ENCODE results near the gene BUD31. TPM values are rescaled to one million over a fixed set of nuclear protein-coding genes. Genes with fewer than 3 reads are reported as not detected.

BUD31 gene
- total RNA-seq, 2 experiments from 2014 or later = 100 to 118 TPM

- intact Hi-C loops (cut with micrococcal nuclease; ENCODE audit: unreplicated experiment) = no loop called here
Observed at GRCh38 chr7:99389772-99390171, 19.0 kb upstream of the BUD31 start.

GRCh38 chr7:99390941-99391602 lies 17.7 kb upstream of the BUD31 start:
- Histone ChIP-seq H3K9me2 (ENCODE audit: insufficient read depth, low read length) (no peaks in the 10 kb centered on the region), H3K79me2 (ENCODE audit: insufficient read depth, low read depth, low read length) (no peaks in the 10 kb centered on the region), H3K36me3 (ENCODE audit: insufficient read depth, low read length) (peaks cover 94% of the 10 kb centered on the region), H2AFZ (ENCODE audit: low read length) (no peak overlapping the region), H3K4me1 (ENCODE audit: insufficient read depth, low read length, poor library complexity, severe bottlenecking) (peaks cover 15% of the 10 kb centered on the region), H4K20me1 (ENCODE audit: insufficient read depth, low read length) (peaks cover 6% of the 10 kb centered on the region; the same call in 1 of the 2 replicates), H3K4me2 (ENCODE audit: low read length) (no peak overlapping the region), H3K27ac (ENCODE audit: low read depth, low read length, poor library complexity, severe bottlenecking) (no peak overlapping the region), H3K4me3 (ENCODE audit: low read depth, low read length, poor library complexity, severe bottlenecking) (no peak overlapping the region), H3K9me3 (ENCODE audit: low read length) (no peaks in the 10 kb centered on the region)
- no peak for DNase-seq (ENCODE audit: low spot score)
- BruUV-seq (replicated peaks) = no TSS peak
- ChIA-PET POLR2A (interaction anchor here (0.5 to 0.7 kb wide), 4 partner anchors 12 to 1475 kb away, joined by 3 to 4 read pairs (median 4); no protein-coding TSS in a partner anchor), CTCF (ENCODE audit: unreplicated experiment) (no interaction called here)
- intact Hi-C loops (cut with micrococcal nuclease; ENCODE audit: unreplicated experiment) = no loop called here
- no peak for TF ChIP-seq CTCF (conservative IDR thresholded peaks at IDR 0.05; ENCODE audit: low read length)
- no peak for TF ChIP-seq EZH2phosphoT487 (IDR thresholded peaks at IDR 0.05; ENCODE audit: borderline replicate concordance, low read depth, low read length)

More at GRCh38 chr7:99389772-99390171, 19.0 kb upstream of the BUD31 start:
- H3K4me3 ChIP-seq (ENCODE audit: low read depth, low read length, poor library complexity, severe bottlenecking) = no peak overlapping the region
- ChIA-PET CTCF (ENCODE audit: unreplicated experiment) (interaction anchor here (0.7 kb wide), 1 partner anchor 181 kb away, joined by 3 read pairs; no protein-coding TSS in a partner anchor), POLR2A (no interaction called here)
- no peaks in the 10 kb centered on the region for H3K79me2 ChIP-seq (ENCODE audit: insufficient read depth, low read depth, low read length)
- no peaks in the 10 kb centered on the region for H3K9me2 ChIP-seq (ENCODE audit: insufficient read depth, low read length)
- peaks cover 3% of the 10 kb centered on the region; the same call in 1 of the 2 replicates for H4K20me1 ChIP-seq (ENCODE audit: insufficient read depth, low read length)
- peaks cover 88% of the 10 kb centered on the region for H3K36me3 ChIP-seq (ENCODE audit: insufficient read depth, low read length)
- no peak for DNase-seq (ENCODE audit: low spot score)
- no peak overlapping the region for H3K27ac ChIP-seq (ENCODE audit: low read depth, low read length, poor library complexity, severe bottlenecking)
- H3K4me1 ChIP-seq (ENCODE audit: insufficient read depth, low read length, poor library complexity, severe bottlenecking) = peaks cover 15% of the 10 kb centered on the region
- no TSS peak for BruUV-seq (replicated peaks)
- TF ChIP-seq EZH2phosphoT487 (IDR thresholded peaks at IDR 0.05; ENCODE audit: borderline replicate concordance, low read depth, low read length) = no peak
- no peak for TF ChIP-seq CTCF (conservative IDR thresholded peaks at IDR 0.05; ENCODE audit: low read length)
- no peaks in the 10 kb centered on the region for H3K9me3 ChIP-seq (ENCODE audit: low read length)
- no peak overlapping the region for H2AFZ ChIP-seq (ENCODE audit: low read length)
- H3K4me2 ChIP-seq (ENCODE audit: low read length) = no peak overlapping the region

GRCh38 chr7:99392046-99392445 lies 16.7 kb upstream of the BUD31 start:
- no TSS peak for BruUV-seq (replicated peaks)
- ChIA-PET CTCF (ENCODE audit: unreplicated experiment) (interaction anchor here (1.1 kb wide), 1 partner anchor 19 kb away, joined by 6 read pairs; no protein-coding TSS in a partner anchor), POLR2A (interaction anchor here (0.5 to 0.8 kb wide), 2 partner anchors 10 to 56 kb away, joined by 3 read pairs; no protein-coding TSS in a partner anchor)
- Histone ChIP-seq H3K27ac (ENCODE audit: low read depth, low read length, poor library complexity, severe bottlenecking) (no peak overlapping the region), H3K9me2 (ENCODE audit: insufficient read depth, low read length) (no peaks in the 10 kb centered on the region), H4K20me1 (ENCODE audit: insufficient read depth, low read length) (peaks cover 6% of the 10 kb centered on the region; the same call in 1 of the 2 replicates), H3K4me1 (ENCODE audit: insufficient read depth, low read length, poor library complexity, severe bottlenecking) (peaks cover 15% of the 10 kb centered on the region), H3K36me3 (ENCODE audit: insufficient read depth, low read length) (peaks cover 92% of the 10 kb centered on the region), H3K9me3 (ENCODE audit: low read length) (no peaks in the 10 kb centered on the region), H3K4me3 (ENCODE audit: low read depth, low read length, poor library complexity, severe bottlenecking) (peak overlapping the region; percentile 41), H2AFZ (ENCODE audit: low read length) (no peak overlapping the region), H3K4me2 (ENCODE audit: low read length) (peak overlapping the region; percentile 57), H3K79me2 (ENCODE audit: insufficient read depth, low read depth, low read length) (no peaks in the 10 kb centered on the region)
- intact Hi-C loops (cut with micrococcal nuclease; ENCODE audit: unreplicated experiment) = no loop called here
- DNase-seq (ENCODE audit: low spot score) = no peak
- TF ChIP-seq CTCF (conservative IDR thresholded peaks at IDR 0.05; ENCODE audit: low read length) (no peak), EZH2phosphoT487 (IDR thresholded peaks at IDR 0.05; ENCODE audit: borderline replicate concordance, low read depth, low read length) (no peak)
